Non-pigmented ciliary epithelial cell (primary cell): ENCODE data around the gene GABRE.

Experiments used
- DNase-seq: peaks from one replicate; pipeline ENCODE4 v3.0.0-alpha.2; 2010; ENCODE audit warnings: low read depth

GABRE gene, protein sequence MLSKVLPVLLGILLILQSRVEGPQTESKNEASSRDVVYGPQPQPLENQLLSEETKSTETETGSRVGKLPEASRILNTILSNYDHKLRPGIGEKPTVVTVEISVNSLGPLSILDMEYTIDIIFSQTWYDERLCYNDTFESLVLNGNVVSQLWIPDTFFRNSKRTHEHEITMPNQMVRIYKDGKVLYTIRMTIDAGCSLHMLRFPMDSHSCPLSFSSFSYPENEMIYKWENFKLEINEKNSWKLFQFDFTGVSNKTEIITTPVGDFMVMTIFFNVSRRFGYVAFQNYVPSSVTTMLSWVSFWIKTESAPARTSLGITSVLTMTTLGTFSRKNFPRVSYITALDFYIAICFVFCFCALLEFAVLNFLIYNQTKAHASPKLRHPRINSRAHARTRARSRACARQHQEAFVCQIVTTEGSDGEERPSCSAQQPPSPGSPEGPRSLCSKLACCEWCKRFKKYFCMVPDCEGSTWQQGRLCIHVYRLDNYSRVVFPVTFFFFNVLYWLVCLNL

DNA sequence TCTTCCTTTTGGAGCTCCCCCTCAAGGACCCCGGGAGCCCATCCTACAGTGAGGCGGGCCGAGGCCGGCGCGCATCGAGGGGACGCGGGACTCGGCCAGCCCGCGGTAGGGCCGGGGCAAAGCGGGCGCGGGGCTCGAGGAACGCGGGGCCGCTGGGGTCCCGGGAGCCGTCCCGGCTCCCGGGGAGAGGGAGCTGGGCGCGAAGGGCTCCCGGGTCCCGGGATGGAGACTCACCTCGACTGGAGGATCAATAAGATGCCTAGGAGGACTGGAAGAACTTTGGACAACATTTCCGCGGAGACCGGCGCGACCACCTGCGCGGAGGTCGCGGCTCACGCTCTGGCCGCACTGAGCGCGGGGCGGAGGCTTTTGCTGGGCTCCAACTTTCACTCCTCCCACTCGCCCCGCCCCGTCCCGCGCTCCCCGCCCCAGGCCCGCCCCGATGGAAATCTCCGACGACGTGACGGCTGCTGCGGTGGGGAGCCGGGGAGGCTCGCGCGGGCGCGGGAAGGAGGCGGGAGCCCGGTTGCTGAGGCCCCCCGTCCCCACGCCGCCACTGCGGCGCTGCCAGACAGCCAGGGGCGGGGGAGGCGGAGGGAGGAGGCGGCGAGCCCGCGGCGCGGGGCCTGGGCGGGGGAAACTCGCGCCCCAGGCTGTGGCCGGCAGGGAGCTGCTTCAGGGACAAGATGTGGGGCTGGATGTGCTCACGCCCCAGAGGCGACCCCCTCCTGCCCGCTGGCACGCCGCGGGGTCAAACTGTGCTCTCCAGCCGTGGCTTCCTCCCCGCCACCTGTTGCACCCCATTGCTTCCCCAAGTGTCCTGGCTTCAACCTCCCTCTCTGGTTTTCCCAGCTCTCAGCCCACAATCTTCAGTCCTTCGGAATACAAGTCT, at the start of gene GABRE:
Gene GABRE, minus strand, starts transcription at position 341 of the 892 bp plus-strand sequence. Its CDS starts 51 bp downstream, at position 290.
- no peak for DNase-seq

DNA sequence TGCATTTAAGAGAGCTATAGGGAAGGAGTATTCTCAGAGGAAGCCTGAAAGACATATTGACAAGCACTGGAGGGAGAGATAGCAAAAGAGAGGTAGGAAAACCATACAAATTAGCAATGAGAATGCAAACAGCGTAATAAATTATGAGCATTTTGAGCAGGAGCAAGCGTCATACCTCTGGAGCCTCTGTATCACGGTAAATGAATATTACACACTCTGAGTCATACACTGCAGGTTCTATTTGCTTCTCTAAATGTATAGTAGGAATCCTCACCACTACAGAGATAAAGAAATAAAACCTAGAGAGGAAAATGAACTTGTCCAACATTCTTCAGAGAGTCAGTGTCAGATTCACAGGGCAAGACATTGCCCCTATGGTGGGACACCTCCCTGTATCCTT, 46.4 kb upstream of the GABRE start:
- DNase-seq = no peak

DNA sequence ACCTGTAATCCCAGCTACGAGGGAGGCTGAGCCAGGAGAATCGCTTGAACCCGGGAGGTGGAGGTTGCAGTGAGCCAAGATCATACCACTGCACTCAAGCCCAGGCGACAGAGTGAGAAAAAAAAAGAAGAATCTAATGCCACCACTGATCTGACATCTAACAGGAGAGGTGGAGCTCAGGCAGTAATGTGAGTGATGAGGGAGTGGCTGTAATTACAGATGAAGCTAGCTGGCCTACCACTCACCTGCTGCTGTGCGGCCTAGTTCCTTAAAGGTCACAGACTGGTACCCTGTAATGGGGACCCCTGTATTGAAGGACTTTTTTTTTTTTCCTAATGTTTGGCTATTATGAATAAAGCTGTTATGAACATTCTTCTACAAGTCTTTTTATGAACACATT, 25.3 kb upstream of the GABRE start:
- no peak for DNase-seq

DNA sequence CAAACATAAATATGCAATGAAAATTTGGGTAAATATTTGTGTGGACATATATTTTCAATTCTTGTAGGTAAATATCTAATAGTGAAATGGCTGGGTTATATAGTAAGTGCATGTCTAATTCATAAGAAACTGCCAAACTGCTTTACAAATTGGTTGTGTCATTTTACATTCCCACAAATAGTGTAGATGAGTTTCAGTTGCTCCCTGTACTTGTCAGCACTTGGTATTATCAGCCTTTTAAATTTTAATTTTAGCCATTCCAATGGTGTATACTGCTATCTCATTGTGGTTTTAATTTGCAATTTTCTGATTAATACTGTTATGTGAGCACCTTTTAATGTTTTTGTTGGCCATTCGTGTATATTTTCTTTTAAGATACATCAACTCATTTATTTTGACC, 23.1 kb upstream of the GABRE start:
- no peak for DNase-seq

DNA sequence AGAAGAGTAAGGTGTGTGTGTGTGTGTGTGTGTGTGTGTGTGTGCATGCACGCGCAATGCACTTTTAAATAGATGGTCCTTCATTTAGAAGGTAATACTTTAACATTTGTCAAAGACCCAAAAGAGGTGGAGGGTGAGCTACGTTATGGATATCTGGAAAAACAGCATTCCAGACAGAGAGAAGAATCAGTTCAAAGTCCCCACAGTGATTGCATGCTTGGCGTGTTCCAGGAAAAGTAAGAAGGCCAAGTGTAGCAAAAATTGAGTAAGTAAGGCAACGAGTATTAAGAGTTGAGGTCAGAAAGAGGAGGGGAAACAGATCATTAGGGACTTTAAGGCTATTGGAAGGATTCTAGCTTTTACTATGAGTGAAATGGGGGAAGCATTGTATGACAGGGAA, 21.9 kb upstream of the GABRE start:
- no peak for DNase-seq

DNA sequence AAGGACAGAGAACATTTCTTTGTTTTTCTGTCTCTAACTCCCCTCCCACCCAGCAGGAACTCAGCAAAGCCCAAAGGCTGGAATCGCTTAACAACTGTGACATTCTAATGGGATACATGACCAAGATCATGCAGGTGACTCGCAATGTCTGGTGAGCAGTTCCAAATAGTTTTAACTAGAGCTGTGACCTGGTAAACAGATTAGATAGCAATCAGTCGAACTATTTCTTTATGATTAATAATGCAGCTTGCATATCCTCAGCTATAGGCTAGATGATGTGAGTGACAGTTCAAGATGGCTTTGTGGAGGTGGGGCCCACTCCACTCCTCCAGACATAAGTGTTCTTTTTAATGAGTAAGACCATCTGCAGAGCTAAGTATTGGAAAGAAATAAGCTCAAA, 20.0 kb upstream of the GABRE start:
- DNase-seq = no peak

DNA sequence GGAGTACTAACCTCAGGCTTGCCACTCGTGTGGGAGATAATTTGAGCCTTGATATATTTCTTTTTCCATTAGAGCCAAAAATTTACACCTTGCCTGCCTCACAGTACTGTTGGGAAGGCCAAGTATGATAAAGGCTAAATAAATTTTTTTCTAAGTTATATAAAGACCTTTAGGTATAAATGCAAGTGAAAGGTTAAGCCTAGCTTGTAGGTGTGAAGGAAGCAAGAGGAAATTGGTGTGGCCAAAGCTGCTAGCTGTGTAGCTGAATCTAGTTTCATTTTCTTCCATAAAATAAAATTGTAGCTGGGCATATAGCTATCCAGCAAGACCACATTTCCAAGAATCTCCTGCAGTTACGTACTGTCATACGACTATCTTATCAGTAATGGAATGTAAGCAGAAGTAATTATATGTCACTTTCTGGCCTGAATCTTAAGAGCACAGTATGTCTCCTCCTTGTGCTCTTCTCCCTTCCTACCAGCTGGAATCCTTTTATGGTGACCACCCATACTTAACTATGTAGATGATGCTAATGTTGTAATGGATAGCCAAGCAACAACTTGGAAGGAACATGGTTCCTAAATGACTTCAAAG, 14.3 kb upstream of the GABRE start:
- DNase-seq = no peak

DNA sequence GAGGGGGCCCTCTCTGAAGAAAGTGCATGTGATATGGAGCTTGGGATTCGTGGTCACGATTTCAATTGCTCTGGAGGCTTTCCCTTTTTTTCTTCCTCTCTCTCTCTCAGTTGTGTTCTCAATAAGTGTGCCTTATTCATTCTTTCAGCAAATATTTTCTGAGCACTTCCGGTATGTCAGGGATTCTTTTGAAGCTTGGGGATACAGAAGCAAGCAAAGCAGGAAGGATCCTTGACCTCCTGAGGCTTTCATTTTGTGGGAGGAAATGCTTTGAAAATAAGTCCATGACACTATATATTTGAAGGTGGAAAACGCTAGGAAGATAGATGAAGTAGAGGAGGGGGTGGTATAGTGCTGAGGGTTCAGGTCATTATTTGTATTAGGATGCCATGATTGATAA, 12.6 kb upstream of the GABRE start:
- no peak for DNase-seq

DNA sequence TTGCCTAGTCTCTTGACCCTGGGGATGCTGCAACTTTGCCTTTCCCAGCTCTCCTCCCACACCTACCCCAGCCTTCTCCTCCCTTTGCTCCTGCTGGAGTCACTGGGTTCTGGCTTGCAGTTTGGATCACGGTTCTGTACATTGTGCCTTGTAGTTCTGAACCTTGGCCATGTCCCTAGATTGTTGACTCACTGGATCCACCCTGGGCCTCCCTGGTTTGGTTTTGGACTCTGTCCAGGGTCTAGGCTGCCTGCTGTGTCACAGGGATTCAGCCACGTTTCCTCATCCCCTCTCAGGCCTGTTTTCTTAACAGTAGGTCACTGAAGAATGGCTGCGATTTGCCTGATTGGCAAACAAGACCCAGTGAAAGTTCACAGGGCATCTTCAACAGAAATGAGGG, 11.5 kb upstream of the GABRE start:
- no peak for DNase-seq

DNA sequence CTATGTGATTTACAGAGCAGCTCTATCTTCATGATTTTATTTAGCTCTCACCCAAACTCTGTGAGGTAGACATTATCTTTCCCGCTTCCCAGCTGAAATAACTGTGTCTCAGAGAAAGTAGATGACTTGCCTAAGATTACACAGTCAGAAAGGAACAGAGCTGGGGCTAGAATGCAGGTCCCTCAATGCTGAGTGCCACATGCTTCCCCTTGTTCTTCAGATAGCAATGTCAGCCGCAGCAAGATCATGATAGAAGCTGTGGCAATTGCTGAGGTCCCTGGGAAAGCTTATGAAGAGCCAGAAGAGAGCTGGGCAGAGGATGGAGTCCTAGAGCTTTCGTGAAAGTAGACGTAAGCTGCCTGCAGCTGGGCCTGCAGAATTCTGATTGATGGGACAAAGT, 11.1 kb upstream of the GABRE start:
- DNase-seq = no peak

DNA sequence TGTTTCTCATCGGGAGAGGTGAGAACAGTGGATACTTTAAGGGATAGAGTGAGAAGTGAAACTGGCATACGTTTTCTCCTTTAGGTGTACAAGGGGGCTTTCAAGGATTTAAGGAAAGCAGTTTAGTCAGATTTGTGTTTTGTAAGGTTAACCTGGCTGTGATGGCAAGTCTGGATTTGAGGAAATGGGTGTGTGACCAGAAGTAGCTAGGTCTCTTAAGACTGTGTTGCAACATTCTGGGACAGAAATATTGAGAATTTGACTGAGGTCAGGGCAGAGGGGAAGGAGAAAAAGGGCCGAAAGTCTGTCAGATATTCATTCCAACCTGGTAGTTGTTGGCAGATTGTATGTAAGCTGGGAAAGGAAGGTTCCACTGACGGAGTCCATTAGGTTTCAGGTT, 10.4 kb upstream of the GABRE start:
- no peak for DNase-seq

DNA sequence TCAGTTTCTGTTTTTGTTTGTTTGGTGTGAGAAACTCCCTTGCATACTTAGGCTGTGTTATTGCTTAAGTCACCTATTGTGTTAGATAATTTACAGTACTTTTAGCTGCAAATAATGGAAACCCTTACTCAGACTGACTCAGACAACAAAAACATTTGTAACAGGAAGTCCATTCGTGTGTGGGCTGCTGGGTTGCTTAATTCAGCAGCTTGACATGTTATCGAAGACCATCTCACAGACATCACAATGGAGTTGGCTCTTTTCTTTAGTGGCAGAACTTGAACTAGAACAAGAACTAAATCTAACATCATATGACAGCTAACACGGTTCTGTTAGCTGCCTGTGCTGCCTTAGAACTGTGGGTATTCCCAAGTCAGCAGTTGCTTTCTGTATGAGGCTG, 9.9 kb upstream of the GABRE start:
- DNase-seq = peak; percentile 59

DNA sequence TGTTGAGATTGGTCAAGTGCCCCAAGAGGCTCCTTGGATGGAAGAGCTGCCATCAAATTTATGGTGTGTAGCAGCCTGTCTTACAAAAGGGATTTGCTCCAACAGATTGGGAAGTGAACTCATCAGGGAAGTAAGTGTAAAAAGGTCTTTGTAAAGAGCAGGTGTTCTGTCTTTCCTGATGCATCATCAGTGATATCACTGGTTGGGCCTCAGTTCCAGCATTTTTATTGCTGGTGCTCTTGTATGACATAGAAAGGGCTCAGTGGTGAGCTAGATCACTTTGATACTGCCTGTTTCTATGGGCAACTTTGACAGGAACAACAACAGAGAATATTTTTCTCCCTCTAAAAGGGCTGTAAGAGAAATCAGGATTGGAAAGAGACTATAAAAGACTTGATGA, 8.7 kb upstream of the GABRE start:
- DNase-seq = no peak

DNA sequence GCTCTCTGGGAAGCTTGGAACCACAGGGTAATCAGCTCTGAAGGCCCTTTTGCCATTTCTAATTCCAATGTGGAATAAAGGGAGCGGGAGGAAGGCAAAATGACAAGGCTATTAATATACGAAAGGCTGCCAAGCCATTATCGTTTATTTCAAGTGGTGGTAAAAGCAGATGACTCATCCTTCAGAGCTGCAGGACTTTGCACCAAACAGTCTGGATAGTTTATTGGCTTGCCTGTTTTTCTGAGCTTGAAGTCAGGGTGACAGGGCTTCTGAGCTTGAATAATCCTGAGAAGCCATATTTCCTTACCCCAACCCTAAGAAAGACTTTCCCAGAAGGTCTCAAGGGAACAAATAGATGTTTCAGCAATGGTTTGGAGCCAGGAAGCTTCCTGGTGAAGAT, 7.7 kb upstream of the GABRE start:
- DNase-seq = peak; percentile 38

DNA sequence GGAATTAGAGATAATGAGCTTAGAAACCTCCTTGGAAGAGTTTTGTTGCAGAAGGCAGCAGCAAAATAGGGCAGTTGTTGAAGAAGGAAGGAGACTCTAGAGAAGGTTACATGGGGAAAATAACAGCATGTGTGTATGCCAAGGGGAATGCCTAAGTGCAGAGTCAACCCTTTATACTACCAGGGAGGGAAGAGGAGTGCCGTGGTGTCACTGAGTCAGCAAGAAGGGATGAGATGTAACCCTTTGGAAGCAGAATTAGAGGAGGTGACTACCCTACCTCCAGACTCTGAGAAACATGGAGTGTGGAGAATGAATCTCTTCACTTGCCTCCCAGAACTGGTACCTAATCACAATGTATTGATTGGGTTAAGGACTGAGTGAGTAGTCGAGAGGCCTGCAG, 6.7 kb upstream of the GABRE start:
- no peak for DNase-seq

DNA sequence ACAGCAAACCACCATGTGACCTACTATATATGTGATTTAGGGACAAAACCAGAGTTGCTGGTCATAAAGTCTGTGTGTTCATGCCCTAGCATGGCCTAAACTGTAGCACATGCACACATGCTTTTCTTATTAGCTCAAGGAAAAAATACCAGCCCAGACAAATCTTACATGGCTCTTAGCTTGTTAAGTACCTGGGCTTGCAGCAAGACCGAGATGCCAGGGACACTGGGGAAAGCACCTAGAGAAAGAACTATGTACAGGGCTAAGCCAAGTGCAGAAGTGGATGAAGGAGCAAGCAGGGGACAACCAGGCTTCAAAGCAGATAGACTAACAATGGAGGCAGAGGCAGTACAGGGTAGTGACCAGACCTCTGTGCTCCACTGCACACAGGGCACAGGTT, 3.4 kb upstream of the GABRE start:
- no peak for DNase-seq

DNA sequence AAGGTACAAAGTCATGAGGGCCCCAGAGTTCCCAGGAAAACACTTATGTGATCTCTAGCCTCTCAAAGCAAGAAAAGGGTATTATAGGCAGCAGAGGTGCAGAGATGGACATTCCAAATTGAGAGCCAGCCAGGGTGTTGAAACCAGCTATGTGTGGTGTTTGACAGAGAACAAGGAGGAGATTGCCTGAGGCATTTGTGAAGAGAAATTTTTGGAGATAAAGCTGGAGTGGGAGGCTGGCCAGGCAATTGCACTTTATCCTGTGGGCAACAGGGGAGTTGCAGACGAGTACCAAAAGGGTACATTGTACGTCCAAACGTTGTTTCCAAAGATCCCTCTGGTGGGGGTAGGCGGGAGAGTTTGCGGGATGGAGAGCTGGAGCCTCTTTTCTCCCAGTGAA, 2.5 kb upstream of the GABRE start:
- DNase-seq = no peak

DNA sequence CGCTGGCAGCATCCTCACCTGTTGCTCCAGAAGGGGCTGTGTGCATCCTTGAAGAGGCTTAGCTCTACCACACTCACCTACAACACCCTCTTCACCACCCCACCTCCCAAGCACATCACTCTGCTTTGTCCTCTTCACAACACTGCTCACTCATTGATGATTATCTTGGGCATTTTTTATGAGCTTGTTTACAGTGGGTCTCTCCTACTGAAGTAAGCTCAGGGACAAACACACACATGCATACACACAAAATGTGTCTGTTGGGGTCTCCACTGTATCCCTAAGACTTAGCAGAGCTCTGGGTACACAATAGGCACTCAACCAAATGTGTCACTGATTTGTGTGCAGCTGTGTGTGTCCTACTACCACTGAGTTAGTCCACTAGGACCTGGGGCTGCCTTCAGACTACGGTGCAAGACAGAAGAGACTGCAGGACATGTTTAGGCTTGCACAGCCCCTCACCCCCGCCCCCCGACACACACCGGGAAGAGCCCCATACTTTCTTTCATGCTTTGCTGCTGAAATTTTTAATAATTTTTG, 1.3 kb upstream of the GABRE start:
- DNase-seq = no peak

DNA sequence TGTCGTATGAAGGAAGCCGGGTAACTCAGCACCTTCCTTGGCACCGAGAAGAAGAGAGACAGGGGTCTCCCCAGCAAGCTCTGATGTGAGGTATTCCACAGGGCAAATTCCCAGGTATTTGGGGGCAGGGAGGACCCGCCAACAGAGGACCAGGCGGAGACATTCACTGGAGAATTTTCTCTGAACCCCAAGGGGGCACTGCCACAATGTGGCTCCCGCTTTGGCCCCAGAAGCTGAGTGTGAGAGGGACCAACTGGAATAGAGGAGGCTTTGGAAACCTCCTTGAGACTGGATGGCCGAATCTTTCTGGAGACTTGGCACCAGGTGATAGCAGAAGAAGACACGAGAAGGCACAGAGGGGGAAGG, 735 bp upstream of the GABRE start:
- no peak for DNase-seq

DNA sequence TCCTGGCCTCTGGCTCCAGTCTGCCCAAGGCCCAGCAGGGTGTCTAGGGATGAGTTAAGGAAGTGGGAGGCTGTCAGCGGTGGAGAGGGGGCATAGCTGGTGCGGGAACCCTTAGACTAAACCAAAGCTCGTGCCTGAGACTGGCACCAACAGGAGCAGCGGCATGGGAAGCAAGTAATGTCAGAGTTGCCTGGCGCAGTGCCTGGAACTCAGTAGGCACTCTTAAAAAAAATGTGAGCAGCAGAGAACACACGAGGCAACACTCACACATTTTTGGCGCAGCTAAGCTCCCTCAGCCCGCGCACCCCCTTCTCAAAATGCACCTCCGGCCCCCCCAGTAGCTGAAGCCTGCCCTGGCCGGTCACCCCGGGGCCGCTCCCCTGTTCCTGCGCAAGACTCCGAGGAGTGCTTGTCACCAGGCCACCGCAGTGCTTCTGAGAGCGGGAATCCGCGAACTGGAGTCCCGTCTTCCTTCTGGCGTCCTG, 583 bp downstream of the GABRE start:
- DNase-seq = no peak

DNA sequence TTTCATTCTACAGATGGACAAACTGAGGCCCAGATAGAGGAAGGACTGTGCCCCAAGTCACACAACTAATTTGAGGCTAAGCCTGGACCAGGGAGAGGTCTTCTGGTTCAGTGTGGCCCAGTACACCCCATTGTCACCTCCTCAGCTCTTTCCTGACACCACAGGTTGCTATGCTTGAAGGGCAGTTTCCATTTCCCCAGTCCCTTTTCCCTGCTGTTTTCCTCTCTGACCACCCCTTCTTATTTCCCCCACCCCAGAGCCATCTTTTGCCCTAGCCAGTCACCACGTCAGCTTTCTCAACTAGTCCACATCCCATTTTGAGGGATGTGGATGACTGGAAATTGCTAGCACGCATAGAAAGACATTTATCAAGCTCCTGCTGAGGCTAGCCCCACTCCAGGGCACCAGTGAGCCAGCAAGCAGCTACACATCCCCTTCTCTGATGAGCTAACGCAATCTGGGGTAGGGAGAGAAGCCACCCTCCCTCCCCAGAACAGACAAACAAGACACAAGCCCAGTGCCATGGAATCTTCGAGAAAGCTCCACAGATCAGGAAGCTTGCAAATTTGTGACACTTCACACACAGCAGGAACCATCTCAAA, 1.3 kb downstream of the GABRE start:
- DNase-seq = no peak

DNA sequence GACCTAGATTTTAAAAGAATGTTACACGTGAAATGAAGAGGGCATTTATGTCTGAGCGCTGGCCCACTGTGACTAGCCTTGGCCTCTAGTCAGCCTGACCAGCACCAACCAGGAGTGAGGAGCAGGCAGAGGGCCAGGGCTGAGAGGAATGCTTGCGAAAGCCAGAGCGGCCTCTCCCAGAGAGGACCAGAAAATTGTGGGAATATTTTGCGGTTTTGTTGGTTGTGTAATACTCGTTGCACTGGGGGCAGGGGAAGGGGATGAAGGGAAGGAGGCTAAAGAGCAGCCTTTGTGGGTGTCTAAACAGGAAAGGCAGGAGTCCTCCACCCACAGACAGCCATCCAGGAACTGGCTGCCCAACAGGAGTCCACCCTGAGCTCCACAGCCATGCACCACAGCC, 3.8 kb downstream of the GABRE start:
- peak; percentile 61 for DNase-seq
